ENCODE results near the gene SYNCRIP. TPM values are rescaled to one million over a fixed set of nuclear protein-coding genes. Genes with fewer than 3 reads are reported as not detected.

The SYNCRIP gene
- total and polyA plus RNA-seq, 2 of the 13 experiments (the other 11 are each of a cell fraction or from before 2014, with no cell fraction given) = 8.1 to 112 TPM

- FAIRE-seq = no peak
- peak; percentile 1; the same call in 1 of the 2 replicates for TF ChIP-seq TMF1 (CRISPR knock-in tag; IDR thresholded peaks at IDR 0.05; ENCODE audit: low read depth)
- TF ChIP-seq ZBTB37 (CRISPR knock-in tag; IDR thresholded peaks at IDR 0.05) = peak; percentile 37; the same call in 1 of the 2 replicates
- 0 out of 2 replicates have a peak, but pooled peaks have one; percentile 1 for TF ChIP-seq E2F2 (CRISPR knock-in tag; IDR thresholded peaks at IDR 0.05; ENCODE audit: borderline replicate concordance)
- TF ChIP-seq ZNF138 (CRISPR knock-in tag; IDR thresholded peaks at IDR 0.05; ENCODE audit: low read depth) = 0 out of 2 replicates have a peak, but pooled peaks have one; percentile 1
- TF ChIP-seq ZNF737 (CRISPR knock-in tag; IDR thresholded peaks at IDR 0.05; ENCODE audit: borderline replicate concordance) = 0 out of 2 replicates have a peak, but pooled peaks have one; percentile 76
- TF ChIP-seq SSRP1 (CRISPR knock-in tag; IDR thresholded peaks at IDR 0.05) = 0 out of 2 replicates have a peak, but pooled peaks have one; percentile 7
- TF ChIP-seq GFI1 (CRISPR knock-in tag; IDR thresholded peaks at IDR 0.05; ENCODE audit: borderline replicate concordance) = peak; percentile 11; the same call in 1 of the 2 replicates
- 0 out of 2 replicates have a peak, but pooled peaks have one; percentile 42 for TF ChIP-seq ZNF512B (CRISPR knock-in tag; IDR thresholded peaks at IDR 0.05; ENCODE audit: borderline replicate concordance)
- TF ChIP-seq TGIF2 (CRISPR knock-in tag; IDR thresholded peaks at IDR 0.05) = peak; percentile 1; the same call in 1 of the 2 replicates
- peak; percentile 84 for TF ChIP-seq AGO2 (optimal IDR thresholded peaks at IDR 0.05; ENCODE audit: low read depth, low read length)
- 0 out of 2 replicates have a peak, but pooled peaks have one; percentile 4 for TF ChIP-seq BATF2 (CRISPR knock-in tag; IDR thresholded peaks at IDR 0.05)
- TF ChIP-seq NFE2L1 (CRISPR knock-in tag; IDR thresholded peaks at IDR 0.05; ENCODE audit: borderline replicate concordance) = no peak
- TF ChIP-seq ZSCAN30 (CRISPR knock-in tag; IDR thresholded peaks at IDR 0.05) = peak; percentile 14; the same call in 1 of the 2 replicates
- peak; percentile 65; the same call in 1 of the 2 replicates for TF ChIP-seq LBX2 (CRISPR knock-in tag; IDR thresholded peaks at IDR 0.05; ENCODE audit: borderline replicate concordance)
- peak; percentile 87; the same call in 1 of the 2 replicates for TF ChIP-seq ZNF75D (CRISPR knock-in tag; IDR thresholded peaks at IDR 0.05; ENCODE audit: borderline replicate concordance)
- TF ChIP-seq ZNF296 (CRISPR knock-in tag; conservative IDR thresholded peaks at IDR 0.05) = peak; percentile 90; the same call in 1 of the 2 replicates
Observed at GRCh38 chr6:85678026-85678601, 35.4 kb upstream of the SYNCRIP start.

More at GRCh38 chr6:85678026-85678601, 35.4 kb upstream of the SYNCRIP start:
- BruUV-seq (replicated peaks) = TSS peak; percentile 75
- in situ Hi-C loops (cut with HindIII; ENCODE audit: extremely low pct_ligation_motif_present, low pct_unique_long_range_greater_than_20kb) (loop anchor here (5.0 kb wide), 1 partner anchor 36 kb away; the partner anchor contains the start of gene SYNCRIP), intact Hi-C loops (cut with micrococcal nuclease; ENCODE audit: unreplicated experiment) (loop anchor here (1.0 to 10.0 kb wide), 4 partner anchors 18 to 187 kb away; partner anchors contain the start of gene SNX14)
- peaks cover 39% of the 10 kb centered on the region for H3K4me1 ChIP-seq (ENCODE audit: insufficient read depth, low read length)
- ChIA-PET POLR2A (interaction anchor here (0.7 to 5.5 kb wide), 25 partner anchors 8 to 317 kb away, joined by 3 to 245 read pairs (median 8); partner anchors contain the start of genes NT5E, SNX14 and SYNCRIP), CTCF (ENCODE audit: low intra/inter-chr PET ratio, low total read pairs) (no interaction called here)
- 1% methylated on average over 26 of the region's 34 CpGs for WGBS (ENCODE audit: low lambda C conversion rate)
- H3K4me2 ChIP-seq (ENCODE audit: low read depth, low read length) = peak overlapping the region; percentile 82
- ATAC-seq = no peak
- H3K9ac ChIP-seq (ENCODE audit: insufficient read depth, low read depth, low read length) = peak overlapping the region; percentile 97
- peak overlapping the region; percentile 97 for H3K27ac ChIP-seq (ENCODE audit: extremely low read length, insufficient read depth, low read length)
- peaks cover 37% of the 10 kb centered on the region for H4K20me1 ChIP-seq (ENCODE audit: insufficient read depth, low read length)
- peaks cover 0 to 4% of the 10 kb centered on the region in 2 experiments; a peak in 1 of 5 replicates for H3K36me3 ChIP-seq (replicated peaks in 1 of 2; ENCODE audit: control insufficient read depth in 1 of 2, insufficient read depth in 2 of 2, low read length in 2 of 2)
- no peaks in the 10 kb centered on the region; a peak in 1 of 5 replicates for H3K27me3 ChIP-seq (ENCODE audit: control insufficient read depth in 1 of 2, insufficient read depth in 2 of 2, low read length in 2 of 2)
- peaks cover 48% of the 10 kb centered on the region for H3K79me2 ChIP-seq (ENCODE audit: insufficient read depth, low read length)
- H2AFZ ChIP-seq (ENCODE audit: low read length) = no peak overlapping the region
- peak overlapping the region; percentile 92 to 97 (median 93) for H3K4me3 ChIP-seq (replicated peaks in 1 of 3; ENCODE audit: insufficient read depth in 1 of 3, low read depth in 2 of 3, low read length in 3 of 3)
- H3K9me3 ChIP-seq (ENCODE audit: low read length) = no peaks in the 10 kb centered on the region
- DNase-seq (ENCODE audit: low spot score) = no peak

All from HepG2 (cell line).